HG02884 (cell line): ENCODE data around the gene TLN1.

Experiments used
- ATAC-seq: cut with Tn5 transposase; IDR thresholded peaks from one replicate; pipeline ENCODE4 v1.9.1; 2021; ENCODE audit warnings: mild to moderate bottlenecking, moderate library complexity; ENCODE audit not compliant: unreplicated experiment

TLN1 gene

GRCh38 chr9:35753466-35753865, 21.5 kb upstream of the TLN1 start:
- ATAC-seq, result no peak

GRCh38 chr9:35750256-35750531, 18.2 kb upstream of the TLN1 start:
- ATAC-seq, result no peak

GRCh38 chr9:35749515-35750255, 17.7 kb upstream of the TLN1 start:
- peak; percentile 25 for ATAC-seq

GRCh38 chr9:35748858-35749514, 17.0 kb upstream of the TLN1 start, which contains the start of the genes GBA2 and RGP1:
TSS of gene GBA2 (minus strand) at chr9:35749228. CDS start at chr9:35748704, 524 bp downstream.
TSS of gene RGP1 (plus strand) at chr9:35749287. CDS start at chr9:35749756, 469 bp downstream.
- peak; percentile 79 for ATAC-seq

- ATAC-seq, result peak; percentile 4
Measured at GRCh38 chr9:35748242-35748857, 16.4 kb upstream of the TLN1 start.

GRCh38 chr9:35746583-35746982, 14.6 kb upstream of the TLN1 start:
- ATAC-seq, result no peak

GRCh38 chr9:35745569-35745968, 13.6 kb upstream of the TLN1 start:
- no peak for ATAC-seq

- no peak for ATAC-seq
Measured at GRCh38 chr9:35743880-35744518, 12.0 kb upstream of the TLN1 start.

GRCh38 chr9:35743452-35743851, 11.5 kb upstream of the TLN1 start:
- no peak for ATAC-seq

GRCh38 chr9:35741740-35742139, 9.7 kb upstream of the TLN1 start:
- ATAC-seq, result no peak

- ATAC-seq, result no peak
Measured at GRCh38 chr9:35740243-35740642, 8.2 kb upstream of the TLN1 start.

- no peak for ATAC-seq
Measured at GRCh38 chr9:35738924-35739323, 6.9 kb upstream of the TLN1 start.

GRCh38 chr9:35738186-35738585, 6.2 kb upstream of the TLN1 start:
- no peak for ATAC-seq

GRCh38 chr9:35737143-35737542, 5.1 kb upstream of the TLN1 start:
- ATAC-seq, result no peak

- ATAC-seq, result no peak
Measured at GRCh38 chr9:35736201-35736633, 4.2 kb upstream of the TLN1 start.

GRCh38 chr9:35734096-35734495, 2.1 kb upstream of the TLN1 start:
- no peak for ATAC-seq

- peak; percentile 7 for ATAC-seq
Measured at GRCh38 chr9:35732800-35733541, 976 bp upstream of the TLN1 start.

GRCh38 chr9:35731415-35732184, 395 bp downstream of the TLN1 start:
- no peak for ATAC-seq

- ATAC-seq, result no peak
Measured at GRCh38 chr9:35730486-35730854, 1.5 kb downstream of the TLN1 start.
